Thymus (tissue), 14 donors: ENCODE data around the gene ACTRT1. TPM values are rescaled to one million over a fixed set of nuclear protein-coding genes. Genes with fewer than 3 reads are reported as not detected.

Source experiments
- DNase-seq, 9 donors: peaks; one replicate each; pipeline ENCODE4 v3.0.0-alpha.2; 2013; ENCODE audit warnings: low spot score in 9 of 9, low read depth in 6 of 9, missing footprints in 1 of 9
- H3K27ac ChIP-seq, 2 donors: one replicate each; pipeline ENCODE4 v1.5.1; 2013; ENCODE audit warnings: control low read depth in 1 of 2, low read depth in 1 of 2, low read length in 1 of 2, mild to moderate bottlenecking in 1 of 2, moderate library complexity in 1 of 2
- H3K27me3 ChIP-seq, 2 donors: one replicate each; pipeline ENCODE4 v1.5.1; 2013; ENCODE audit warnings: low read length in 1 of 2; ENCODE audit not compliant: control insufficient read depth in 2 of 2, insufficient read depth in 1 of 2
- H3K36me3 ChIP-seq, 2 donors: one replicate each; pipeline ENCODE4 v1.5.1; 2013; ENCODE audit warnings: low read length in 1 of 2, mild to moderate bottlenecking in 1 of 2, moderate library complexity in 1 of 2; ENCODE audit not compliant: control insufficient read depth in 2 of 2, insufficient read depth in 2 of 2
- H3K4me1 ChIP-seq, 2 donors: one replicate each; pipeline ENCODE4 v1.5.1; 2013; ENCODE audit warnings: low read length in 2 of 2; ENCODE audit not compliant: control insufficient read depth in 2 of 2, insufficient read depth in 2 of 2
- H3K4me3 ChIP-seq, 2 donors: one replicate each; pipeline ENCODE4 v1.5.1; 2013; ENCODE audit warnings: low read length in 2 of 2, control low read depth in 1 of 2, mild to moderate bottlenecking in 1 of 2
- H3K9me3 ChIP-seq, 2 donors: one replicate each; pipeline ENCODE4 v1.5.1; 2013; ENCODE audit warnings: low read length in 1 of 2, mild to moderate bottlenecking in 1 of 2; ENCODE audit not compliant: control insufficient read depth in 2 of 2, insufficient read depth in 1 of 2
- WGBS: extraction: QIAGEN DNeasy Blood & Tissue Kit; methylation state at CpG from one replicate; pipeline ENCODE4 v1.1.7; 2013; 5-methylcytosine and 5-hydroxymethylcytosine counted together
- long read RNA-seq, 10 donors: transcript quantifications; one replicate each; lab custom pipeline, GENCODE V29; 2026
- polyA plus RNA-seq: library from polyadenylated mRNA; stranded (reverse); fragments of 200-250 nt; gene quantifications from one replicate; pipeline ENCODE4 v1.2.3, GENCODE V29; 2013
- total RNA-seq: library from RNA; stranded (reverse); fragments of 120-200 nt; gene quantifications from one replicate; pipeline ENCODE4 v1.2.4, GENCODE V29; 2013
- donor health status: healthy.

Gene ACTRT1
- total RNA-seq (not detected), polyA plus RNA-seq (not detected)
- long read RNA-seq, donor 1 = 0 reads
- long read RNA-seq, donor 2 = 0 reads
- long read RNA-seq, donor 3 = 0 reads
- long read RNA-seq, donor 4 = 0 reads
- long read RNA-seq, donor 5 = 0 reads
- long read RNA-seq, donor 6 = 0 reads
- long read RNA-seq, donor 7 = 0 reads
- long read RNA-seq, donor 8 = 0 reads
- long read RNA-seq, donor 9 = 0 reads
- long read RNA-seq, donor 10 = 0 reads

- no peaks in the 10 kb centered on the region for H3K4me1 ChIP-seq
- WGBS = 92% methylated on average over 1 of the region's 1 CpG
- DNase-seq = no peak
- H3K9me3 ChIP-seq = peaks cover 0 to 13% of the 10 kb centered on the region in 2 donors
- no peaks in the 10 kb centered on the region for H3K27me3 ChIP-seq
- no peak within 1 kb of the TSS for H3K4me3 ChIP-seq
- H3K36me3 ChIP-seq = no peaks in the 10 kb centered on the region
- no peak within 1 kb of the TSS for H3K27ac ChIP-seq
Measured at GRCh38 chrX:128052303-128052702, at the start of gene ACTRT1. TSS of gene ACTRT1 (minus strand) at chrX:128052403. CDS start at chrX:128052206, 197 bp downstream.

DNA sequence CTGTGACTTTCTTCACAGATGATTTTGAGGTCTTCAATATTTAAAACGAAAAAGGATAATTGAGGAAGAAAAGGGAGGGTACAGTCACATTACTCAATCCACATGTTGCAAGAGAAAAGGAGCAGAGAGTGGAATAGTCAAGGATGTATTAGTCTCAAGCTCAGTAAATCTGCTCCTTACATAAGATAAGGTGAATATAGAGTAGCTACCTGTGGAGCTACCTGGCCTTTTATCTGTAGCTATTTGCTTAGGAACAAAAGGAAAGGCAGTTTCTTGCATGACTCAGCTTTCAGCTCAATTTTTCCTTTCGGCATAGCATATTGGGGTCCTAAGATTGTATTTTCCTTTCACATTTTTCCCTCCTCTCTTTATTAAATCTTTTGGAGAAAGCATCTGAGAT is 26.3 kb upstream of the ACTRT1 start:
- no peaks in the 10 kb centered on the region for H3K27me3 ChIP-seq
- H3K4me3 ChIP-seq = no peak overlapping the region
- H3K36me3 ChIP-seq = no peaks in the 10 kb centered on the region
- no peaks in the 10 kb centered on the region for H3K9me3 ChIP-seq
- H3K27ac ChIP-seq = no peak overlapping the region
- WGBS = 75% methylated on average over 2 of the region's 2 CpGs
- DNase-seq = no peak
- H3K4me1 ChIP-seq = no peaks in the 10 kb centered on the region

GRCh38 chrX:128057421-128057820 is 5.2 kb upstream of the ACTRT1 start:
- H3K27ac ChIP-seq = no peak overlapping the region
- H3K9me3 ChIP-seq = no peaks in the 10 kb centered on the region
- DNase-seq = no peak
- H3K36me3 ChIP-seq = no peaks in the 10 kb centered on the region
- WGBS = 97% methylated on average over 2 of the region's 2 CpGs
- H3K27me3 ChIP-seq = no peaks in the 10 kb centered on the region
- H3K4me3 ChIP-seq = no peak overlapping the region
- no peaks in the 10 kb centered on the region for H3K4me1 ChIP-seq

DNA sequence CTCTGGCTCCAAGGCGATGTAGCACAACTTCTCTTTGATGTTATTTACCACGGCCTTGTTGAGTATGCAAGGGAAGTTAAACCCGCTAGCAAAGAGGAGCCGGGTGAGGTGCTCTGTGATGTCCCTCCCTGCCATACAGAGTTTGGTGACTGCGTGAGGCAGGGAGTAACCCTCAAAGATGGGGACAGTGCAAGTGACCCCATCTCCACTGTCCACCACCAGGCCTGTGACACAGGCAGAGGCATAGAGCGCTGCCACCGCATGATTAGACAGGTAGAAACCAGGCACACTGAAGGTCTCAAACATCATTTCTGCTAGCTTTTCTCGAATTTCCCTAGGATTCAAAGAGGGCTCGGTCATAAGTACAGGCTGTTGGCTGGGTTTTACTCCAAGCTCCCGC is 677 bp downstream of the ACTRT1 start:
- no peak overlapping the region for H3K4me3 ChIP-seq

GRCh38 chrX:128035318-128035717 is 16.9 kb downstream of the ACTRT1 start:
- H3K27me3 ChIP-seq = no peaks in the 10 kb centered on the region
- DNase-seq = no peak
- no peak overlapping the region for H3K4me3 ChIP-seq
- no peaks in the 10 kb centered on the region for H3K36me3 ChIP-seq
- no peaks in the 10 kb centered on the region for H3K4me1 ChIP-seq
- no peaks in the 10 kb centered on the region for H3K9me3 ChIP-seq
- no peak overlapping the region for H3K27ac ChIP-seq

More for the DNA sequence above, 677 bp downstream of the ACTRT1 start:
- H3K36me3 ChIP-seq = no peaks in the 10 kb centered on the region
- no peak overlapping the region for H3K27ac ChIP-seq
- WGBS = 90% methylated on average over 10 of the region's 10 CpGs
- peaks cover 0 to 14% of the 10 kb centered on the region in 2 donors for H3K9me3 ChIP-seq
- H3K4me1 ChIP-seq = no peaks in the 10 kb centered on the region
- DNase-seq = no peak
- no peaks in the 10 kb centered on the region for H3K27me3 ChIP-seq

DNA sequence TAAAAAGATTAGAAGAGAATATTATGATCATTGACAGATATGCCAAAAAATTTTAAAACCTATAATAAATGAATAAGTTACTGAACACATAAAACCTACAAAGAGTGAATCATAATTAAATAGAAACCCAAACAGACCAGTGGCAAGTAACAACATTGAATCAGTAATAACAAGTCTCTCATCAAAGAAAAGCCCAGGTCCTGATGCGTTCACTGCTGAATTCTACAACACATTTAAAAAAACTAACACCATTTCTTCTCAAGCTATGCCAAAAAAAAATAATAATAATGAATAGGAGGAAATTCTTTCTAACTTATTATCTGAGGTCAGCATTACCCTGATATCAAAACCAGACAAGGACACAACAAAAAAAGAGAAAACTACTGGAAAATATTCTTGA is 30.6 kb downstream of the ACTRT1 start:
- no peaks in the 10 kb centered on the region for H3K27me3 ChIP-seq
- no peak overlapping the region for H3K4me3 ChIP-seq
- 95% methylated on average over 1 of the region's 1 CpG for WGBS
- no peaks in the 10 kb centered on the region for H3K36me3 ChIP-seq
- H3K9me3 ChIP-seq = no peaks in the 10 kb centered on the region
- DNase-seq = no peak
- H3K27ac ChIP-seq = no peak overlapping the region
- H3K4me1 ChIP-seq = no peaks in the 10 kb centered on the region

DNA sequence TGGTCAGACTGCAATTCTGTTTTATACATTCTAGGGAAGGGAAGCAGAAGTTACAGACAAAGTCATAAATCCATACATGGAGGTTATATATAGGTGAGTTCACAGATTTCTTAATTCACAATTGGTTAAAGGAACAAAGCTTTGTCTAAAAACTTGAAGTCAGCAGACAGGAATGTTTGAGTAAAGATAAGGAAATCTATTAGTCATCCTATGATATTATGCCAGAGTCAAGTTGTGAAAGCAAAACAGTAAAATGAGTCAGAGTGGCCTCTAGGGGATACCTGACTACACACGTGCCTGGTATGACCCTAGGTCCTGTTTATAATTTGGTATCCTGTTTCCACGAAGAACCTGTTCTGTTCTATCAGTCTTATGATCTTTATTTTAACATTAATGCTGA is 31.5 kb downstream of the ACTRT1 start:
- Histone ChIP-seq H3K4me3 (no peak overlapping the region), H3K4me1 (no peaks in the 10 kb centered on the region), H3K36me3 (no peaks in the 10 kb centered on the region), H3K9me3 (no peaks in the 10 kb centered on the region), H3K27ac (no peak overlapping the region), H3K27me3 (no peaks in the 10 kb centered on the region)
- 22% methylated on average over 2 of the region's 2 CpGs for WGBS
- no peak for DNase-seq

GRCh38 chrX:128019218-128019617 is 33.0 kb downstream of the ACTRT1 start:
- Histone ChIP-seq H3K4me1 (no peaks in the 10 kb centered on the region), H3K4me3 (no peak overlapping the region), H3K9me3 (no peaks in the 10 kb centered on the region), H3K27me3 (no peaks in the 10 kb centered on the region), H3K27ac (no peak overlapping the region), H3K36me3 (no peaks in the 10 kb centered on the region)
- WGBS = 89% methylated on average over 2 of the region's 2 CpGs
- DNase-seq = no peak

DNA sequence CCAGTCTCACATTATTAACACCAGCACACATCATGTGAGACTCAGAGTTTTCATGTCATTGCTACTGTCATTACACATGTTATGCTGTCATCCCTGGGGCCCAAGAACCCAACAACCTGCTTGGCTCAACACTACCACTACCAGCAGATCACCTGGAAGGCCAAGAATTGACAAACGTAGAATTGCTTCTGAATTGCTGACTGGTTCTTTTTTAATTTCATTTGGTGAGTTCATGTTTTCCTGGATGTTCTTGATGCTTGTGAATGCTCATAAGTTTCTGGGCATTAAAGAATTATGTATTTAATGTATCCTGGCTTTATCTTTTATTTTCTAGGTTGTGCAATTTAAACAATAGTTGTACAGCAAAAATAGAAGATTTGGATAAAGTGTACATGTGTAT is 40.2 kb downstream of the ACTRT1 start:
- H3K4me3 ChIP-seq = no peak overlapping the region
- H3K27me3 ChIP-seq = no peaks in the 10 kb centered on the region
- WGBS = 95% methylated on average over 1 of the region's 1 CpG
- no peaks in the 10 kb centered on the region for H3K9me3 ChIP-seq
- no peak for DNase-seq
- no peaks in the 10 kb centered on the region for H3K36me3 ChIP-seq
- H3K4me1 ChIP-seq = no peaks in the 10 kb centered on the region
- no peak overlapping the region for H3K27ac ChIP-seq

DNA sequence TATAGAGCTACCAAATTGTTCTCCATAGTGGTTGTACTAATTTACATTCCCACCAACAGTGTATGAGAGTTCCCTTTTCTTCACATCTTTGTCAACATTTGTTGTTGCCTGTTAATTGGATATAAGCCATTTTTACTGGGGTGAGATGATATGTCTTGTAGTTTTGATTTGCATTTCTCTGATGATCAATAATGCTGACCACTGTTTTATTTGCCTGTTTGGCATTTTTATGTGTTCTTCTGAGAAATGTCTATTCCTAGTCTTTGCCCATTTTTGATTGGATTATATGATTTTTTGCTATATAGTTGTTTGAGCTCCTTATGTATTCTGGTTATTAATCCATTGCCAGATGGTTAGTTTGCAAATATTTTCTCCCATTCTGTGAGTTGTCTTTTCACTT is 44.3 kb downstream of the ACTRT1 start:
- no peak for DNase-seq
- no peaks in the 10 kb centered on the region for H3K4me1 ChIP-seq

More for the DNA sequence above, 44.3 kb downstream of the ACTRT1 start:
- no peak overlapping the region for H3K27ac ChIP-seq
- H3K9me3 ChIP-seq = no peaks in the 10 kb centered on the region
- H3K27me3 ChIP-seq = no peaks in the 10 kb centered on the region
- no peak overlapping the region for H3K4me3 ChIP-seq
- H3K36me3 ChIP-seq = no peaks in the 10 kb centered on the region
